GM19023 (cell line): ENCODE results near the gene CYP2D6.
"Not testable (repeated sequence)": the region's sequence is repeated elsewhere in the genome, so short reads cannot be mapped to it uniquely, and the experiment has no call there.

Experiments used
- ATAC-seq: cut with Tn5 transposase; IDR thresholded peaks from one replicate; pipeline ENCODE4 v1.9.1; 2021; ENCODE audit warnings: mild to moderate bottlenecking, moderate library complexity; ENCODE audit not compliant: unreplicated experiment

The CYP2D6 gene

GRCh38 chr22:42130639-42131431 lies at the start of gene CYP2D6:
Gene CYP2D6, minus strand, starts transcription at chr22:42130810. Its CDS starts 19 bp downstream, at chr22:42130791.
- not testable (repeated sequence) for ATAC-seq

- ATAC-seq = no peak
Observed at GRCh38 chr22:42179616-42180015, 49.0 kb upstream of the CYP2D6 start.

GRCh38 chr22:42178910-42179519 lies 48.4 kb upstream of the CYP2D6 start:
- ATAC-seq = no peak

- no peak for ATAC-seq
Observed at GRCh38 chr22:42177891-42178336, 47.3 kb upstream of the CYP2D6 start.

GRCh38 chr22:42176255-42176915 lies 45.8 kb upstream of the CYP2D6 start:
- no peak for ATAC-seq

GRCh38 chr22:42174062-42174461 lies 43.5 kb upstream of the CYP2D6 start:
- no peak for ATAC-seq

- ATAC-seq = no peak
Observed at GRCh38 chr22:42173183-42173926, 42.7 kb upstream of the CYP2D6 start.

GRCh38 chr22:42172773-42173172 lies 42.2 kb upstream of the CYP2D6 start:
- no peak for ATAC-seq

- ATAC-seq = no peak
Observed at GRCh38 chr22:42171946-42172719, 41.5 kb upstream of the CYP2D6 start.

GRCh38 chr22:42171417-42171816 lies 40.8 kb upstream of the CYP2D6 start:
- no peak for ATAC-seq

- ATAC-seq = no peak
Observed at GRCh38 chr22:42170946-42171345, 40.3 kb upstream of the CYP2D6 start.

- no peak for ATAC-seq
Observed at GRCh38 chr22:42169055-42169469, 38.5 kb upstream of the CYP2D6 start.

GRCh38 chr22:42168476-42168875 lies 37.9 kb upstream of the CYP2D6 start:
- ATAC-seq = no peak

GRCh38 chr22:42167066-42167465 lies 36.5 kb upstream of the CYP2D6 start:
- no peak for ATAC-seq

- ATAC-seq = no peak
Observed at GRCh38 chr22:42164901-42165300, 34.3 kb upstream of the CYP2D6 start.

- ATAC-seq = no peak
Observed at GRCh38 chr22:42163515-42163914, 32.9 kb upstream of the CYP2D6 start.

GRCh38 chr22:42162728-42163489 lies 32.3 kb upstream of the CYP2D6 start:
- ATAC-seq = no peak

- no peak for ATAC-seq
Observed at GRCh38 chr22:42160830-42161696, 30.5 kb upstream of the CYP2D6 start.

GRCh38 chr22:42160251-42160650 lies 29.6 kb upstream of the CYP2D6 start:
- no peak for ATAC-seq
